ENCODE results near the gene PDCD1LG2. TPM values are rescaled to one million over a fixed set of nuclear protein-coding genes. Genes with fewer than 3 reads are reported as not detected.

PDCD1LG2 gene
- total and polyA plus RNA-seq, 8 donors, result 0.18 to 2.3 (median 0.87) TPM; not detected in 2

- 87 to 95% (median 94%) methylated on average over 2 of the region's 2 CpGs for WGBS, 5 donors
- no peaks in the 10 kb centered on the region for H3K27me3 ChIP-seq
- no peaks in the 10 kb centered on the region for H3K9me3 ChIP-seq
These were observed 110.2 kb downstream of the PDCD1LG2 start for GRCh38 chr9:5620494-5620893.

More at GRCh38 chr9:5620494-5620893, 110.2 kb downstream of the PDCD1LG2 start:
- Histone ChIP-seq H3K4me1 (peaks cover 5 to 33% (median 7%) of the 10 kb centered on the region in 4 donors), H3K36me3 (no peaks in the 10 kb centered on the region), H3K4me3 (no peak overlapping the region), H3K27ac (no peak overlapping the region)
- no peak for DNase-seq
- TF ChIP-seq CTCF (IDR thresholded peaks at IDR 0.05) (no peak), EP300 (IDR thresholded peaks at IDR 0.05) (no peak), POLR2AphosphoS5 (IDR thresholded peaks at IDR 0.05) (no peak), POLR2A (IDR thresholded peaks at IDR 0.05) (no peak)
- intact Hi-C loops (cut with DNase I; ENCODE audit: low total_unique reads), result no loop called here

Other genes with a start within 250 kb of the PDCD1LG2 start
- gene RLN2, start 205.8 kb upstream of the PDCD1LG2 start, total RNA-seq, result under 1 TPM in 1 of 5 donors, not detected in 4; 0.37 TPM
- gene RLN2, start 205.8 kb upstream of the PDCD1LG2 start, polyA plus RNA-seq, result under 1 TPM in 1 of 3 donors, not detected in 2; 0.83 TPM
- not detected for gene RLN1, start 170.7 kb upstream of the PDCD1LG2 start, total RNA-seq
- gene RLN1, start 170.7 kb upstream of the PDCD1LG2 start, polyA plus RNA-seq, result under 1 TPM in 1 of 3 donors, not detected in 2; 0.45 TPM
- 10 to 100 TPM in 2 of 5 donors, 1 to 10 TPM in 2, not detected in 1; 1.2 to 69.6 (median 10.6) TPM for gene PLGRKT, start 72.6 kb upstream of the PDCD1LG2 start, total RNA-seq
- 10 to 100 TPM; 11.0 to 19.1 (median 15.7) TPM for gene PLGRKT, start 72.6 kb upstream of the PDCD1LG2 start, polyA plus RNA-seq
- gene CD274, start 60.0 kb upstream of the PDCD1LG2 start, total RNA-seq, result 10 to 100 TPM in 1 of 5 donors, 1 to 10 TPM in 2, not detected in 2; 1.8 to 33.3 (median 9.3) TPM
- gene CD274, start 60.0 kb upstream of the PDCD1LG2 start, polyA plus RNA-seq, result 1 to 10 TPM in 1 of 3 donors, under 1 TPM in 2; 0.46 to 1.1 (median 0.62) TPM
- 10 to 100 TPM in 4 of 5 donors, 1 to 10 TPM in 1; 6.4 to 67.9 (median 38.8) TPM for gene RIC1, start 118.6 kb downstream of the PDCD1LG2 start, total RNA-seq
- 1 to 10 TPM; 3.2 to 3.8 (median 3.2) TPM for gene RIC1, start 118.6 kb downstream of the PDCD1LG2 start, polyA plus RNA-seq

All from stomach (tissue), 9 donors.